ENCODE data around the gene GCSAM.

- no peak for TF ChIP-seq CTCF (IDR thresholded peaks at IDR 0.05)
- no peak for TF ChIP-seq POLR2A (IDR thresholded peaks at IDR 0.05)
Observed at GRCh38 chr3:112097378-112097777, 35.7 kb downstream of the GCSAM start.

Data from testis (tissue), 2 donors.